Left lung (tissue), 10 donors: Measurements from ENCODE around the gene CPNE4. TPM values are rescaled to one million over a fixed set of nuclear protein-coding genes. Genes with fewer than 3 reads are reported as not detected.

Experiments used
- ATAC-seq: fragments of 200-7000 bp; cut with Tn5 transposase; one replicate; pipeline ENCODE4 v1.9.1; 2020; ENCODE audit warnings: moderate library complexity
- DNase-seq, 4 donors: peaks; one replicate each; pipeline ENCODE4 v3.0.0-alpha.2; 2013 to 2020
- H3K27ac ChIP-seq, 2 donors: fragments of 200-600 bp; sonication (generic) in 1 of 2; one replicate each; pipeline versions ENCODE4 v1.5.0 to v1.8.0; 2020 to 2021
- H3K27me3 ChIP-seq, 2 donors: fragments of 200-600 bp; sonication (generic) in 1 of 2; one replicate each; pipeline versions ENCODE4 v1.5.0 to v1.8.0; 2020 to 2021
- H3K36me3 ChIP-seq, 2 donors: fragments of 200-600 bp; sonication (generic) in 1 of 2; one replicate each; pipeline versions ENCODE4 v1.5.0 to v1.8.0; 2020 to 2021
- H3K4me1 ChIP-seq, 2 donors: fragments of 200-600 bp; one replicate each; pipeline ENCODE4 v1.8.0; 2021
- H3K4me3 ChIP-seq, 2 donors: fragments of 200-600 bp; sonication (generic) in 1 of 2; one replicate each; pipeline versions ENCODE4 v1.5.0 to v1.8.0; 2020 to 2021; ENCODE audit warnings: mild to moderate bottlenecking in 1 of 2
- H3K9me3 ChIP-seq, 2 donors: fragments of 200-600 bp; sonication (generic) in 1 of 2; one replicate each; pipeline versions ENCODE4 v1.5.0 to v1.8.0; 2020 to 2021
- CTCF ChIP-seq, 2 donors: fragments of 200-600 bp; sonication (generic) in 1 of 2; IDR thresholded peaks; one replicate each; pipeline versions ENCODE4 v1.5.0 to v1.8.0; 2021; ENCODE audit warnings: antibody characterized with exemption in 2 of 2
- intact Hi-C, 2 donors: fragments of 100-400 bp; cut with DNase I; formaldehyde crosslinking; loops; one replicate each; pipeline versions ENCODE4 v1.11.2 to v1.14.2; 2022
- polyA plus RNA-seq, 6 donors: library from polyadenylated mRNA; unstranded; fragments of 120-200 nt; gene quantifications; one replicate each; pipeline ENCODE4 v1.2.1, GENCODE V29; 2013; ENCODE audit not compliant: insufficient read length in 6 of 6
- total RNA-seq, 2 donors: library from RNA; stranded (reverse); fragmentation: NEBNext Ultra II Directional; extraction: Animal tissue kit (Norgen Biotek cat#: 25700); gene quantifications; one replicate each; pipeline ENCODE4 v1.2.1, GENCODE V29; 2021
- donor health status: DM: no; HTN: yes; CAD: no.
- donor health status: DM: no; HTN: no; CAD: no.

CPNE4 gene
- total and polyA plus RNA-seq, 8 donors: 0.24 to 2.1 (median 0.85) TPM

GRCh38 chr3:131586277-131586676, 448.5 kb downstream of the CPNE4 start:
- no peak overlapping the region for H3K27ac ChIP-seq
- H3K4me3 ChIP-seq: no peak overlapping the region
- no peaks in the 10 kb centered on the region for H3K9me3 ChIP-seq
- no peaks in the 10 kb centered on the region for H3K27me3 ChIP-seq
- no peaks in the 10 kb centered on the region for H3K36me3 ChIP-seq
- no peaks in the 10 kb centered on the region for H3K4me1 ChIP-seq
- no peak for TF ChIP-seq CTCF (IDR thresholded peaks at IDR 0.05)
- DNase-seq (no peak), ATAC-seq (no peak)
- intact Hi-C loops: no loop called here

- Histone ChIP-seq H3K27me3 (no peaks in the 10 kb centered on the region), H3K36me3 (no peaks in the 10 kb centered on the region), H3K27ac (no peak overlapping the region), H3K4me3 (no peak overlapping the region), H3K9me3 (no peaks in the 10 kb centered on the region), H3K4me1 (no peaks in the 10 kb centered on the region)
- intact Hi-C loops: no loop called here
- DNase-seq (no peak), ATAC-seq (no peak)
- no peak for TF ChIP-seq CTCF (IDR thresholded peaks at IDR 0.05)
These were observed 452.4 kb downstream of the CPNE4 start for GRCh38 chr3:131582438-131582837.

GRCh38 chr3:131568460-131568859, 466.4 kb downstream of the CPNE4 start:
- H3K27me3 ChIP-seq: no peaks in the 10 kb centered on the region
- no peaks in the 10 kb centered on the region for H3K36me3 ChIP-seq
- no peak for TF ChIP-seq CTCF (IDR thresholded peaks at IDR 0.05)
- no peaks in the 10 kb centered on the region for H3K4me1 ChIP-seq
- H3K27ac ChIP-seq: no peak overlapping the region
- DNase-seq (no peak), ATAC-seq (no peak)
- intact Hi-C loops: no loop called here
- H3K9me3 ChIP-seq: no peaks in the 10 kb centered on the region
- H3K4me3 ChIP-seq: no peak overlapping the region

GRCh38 chr3:131564812-131565211, 470.0 kb downstream of the CPNE4 start:
- Histone ChIP-seq H3K9me3 (no peaks in the 10 kb centered on the region), H3K4me3 (no peak overlapping the region), H3K36me3 (no peaks in the 10 kb centered on the region), H3K4me1 (no peaks in the 10 kb centered on the region), H3K27me3 (peaks cover 0 to 5% of the 10 kb centered on the region in 2 donors), H3K27ac (no peak overlapping the region)
- intact Hi-C loops: no loop called here
- no peak for DNase-seq
- no peak for TF ChIP-seq CTCF (IDR thresholded peaks at IDR 0.05)
- no peak for ATAC-seq

- DNase-seq: no peak
- Histone ChIP-seq H3K27ac (no peak overlapping the region), H3K36me3 (no peaks in the 10 kb centered on the region), H3K27me3 (peaks cover 0 to 11% of the 10 kb centered on the region in 2 donors), H3K4me3 (no peak overlapping the region), H3K9me3 (no peaks in the 10 kb centered on the region), H3K4me1 (no peaks in the 10 kb centered on the region)
- ATAC-seq: no peak
- no peak for TF ChIP-seq CTCF (IDR thresholded peaks at IDR 0.05)
- intact Hi-C loops: no loop called here
These were observed 473.3 kb downstream of the CPNE4 start for GRCh38 chr3:131561511-131561910.
